Fibroblast of lung (primary cell): Measurements from ENCODE around the gene LSS. TPM values are rescaled to one million over a fixed set of nuclear protein-coding genes. Genes with fewer than 3 reads are reported as not detected.

Source experiments
- DNase-seq, 2 donors: peaks; one replicate each; pipeline versions ENCODE4 v3.0.0 to v3.0.0-alpha.2; 2010; ENCODE audit warnings: low read depth in 2 of 2
- H2AFZ ChIP-seq: 2 replicates; pipeline ENCODE4 v1.5.1; 2012; ENCODE audit warnings: low read length, control low read depth, inconsistent platforms
- H3K27ac ChIP-seq: 2 replicates; pipeline ENCODE4 v1.5.1; 2011; ENCODE audit warnings: low read length, control low read depth; ENCODE audit not compliant: insufficient read depth
- H3K27me3 ChIP-seq: 2 replicates; pipeline ENCODE4 v1.5.1; 2011; ENCODE audit warnings: mild to moderate bottlenecking, low read length; ENCODE audit not compliant: control insufficient read depth, insufficient read depth
- H3K36me3 ChIP-seq: 2 replicates; pipeline ENCODE4 v1.5.1; 2011; ENCODE audit warnings: low read length; ENCODE audit not compliant: control insufficient read depth, insufficient read depth
- H3K4me1 ChIP-seq: 2 replicates; pipeline ENCODE4 v1.5.1; 2011; ENCODE audit warnings: low read length; ENCODE audit not compliant: control insufficient read depth, insufficient read depth; ENCODE audit errors: extremely low read depth
- H3K4me2 ChIP-seq: 2 replicates; pipeline ENCODE4 v1.5.1; 2011; ENCODE audit warnings: low read length, control low read depth; ENCODE audit not compliant: insufficient read depth; ENCODE audit errors: extremely low read depth
- H3K4me3 ChIP-seq, 4 experiments: fragments of 200-600 bp in 1 of 4; sonication (generic) in 1 of 4; replicated peaks in 1 of 4; 2 replicates each; pipeline ENCODE4 v1.5.1; 2011 to 2016; ENCODE audit warnings: low read length in 4 of 4, low read depth in 3 of 4, mild to moderate bottlenecking in 3 of 4, control low read depth in 2 of 4, inconsistent platforms in 1 of 4, mixed read lengths in 1 of 4; ENCODE audit not compliant: insufficient read depth in 1 of 4; ENCODE audit errors: control extremely low read depth in 1 of 4
- H3K79me2 ChIP-seq: 2 replicates; pipeline ENCODE4 v1.5.1; 2012; ENCODE audit warnings: mild to moderate bottlenecking, low read length, inconsistent platforms; ENCODE audit not compliant: control insufficient read depth, insufficient read depth
- H3K9ac ChIP-seq: 2 replicates; pipeline ENCODE4 v1.5.1; 2011; ENCODE audit warnings: mild to moderate bottlenecking, low read length, control low read depth; ENCODE audit not compliant: insufficient read depth
- H3K9me3 ChIP-seq: 2 replicates; pipeline ENCODE4 v1.5.1; 2012; ENCODE audit warnings: low read depth, low read length; ENCODE audit not compliant: control insufficient read depth, insufficient read depth
- H4K20me1 ChIP-seq: 2 replicates; pipeline ENCODE4 v1.5.1; 2011; ENCODE audit warnings: low read length; ENCODE audit not compliant: control insufficient read depth, insufficient read depth; ENCODE audit errors: extremely low read depth
- EZH2 ChIP-seq: IDR thresholded peaks from 2 replicates; pipeline ENCODE4 v1.5.1; 2012; ENCODE audit warnings: low read length, control low read depth, mild to moderate bottlenecking; ENCODE audit errors: missing control alignments
- polyA plus RNA-seq, 2 donors: library from polyadenylated mRNA; depleted of rRNA in 1 of 2; stranded (reverse) in 1 of 2; unstranded in 1 of 2; fragments of >200 nt; gene quantifications; 2 replicates each; pipeline ENCODE4 v1.2.1, GENCODE V29; 2011 to 2012; ENCODE audit warnings: missing spikeins in 1 of 2
- total RNA-seq: library from RNA; depleted of rRNA; stranded (reverse); fragments of >200 nt; gene quantifications from 2 replicates; pipeline ENCODE4 v1.2.1, GENCODE V29; 2014
- TF ChIP-seq, protein P1 (sequence below), 2 donors: IDR thresholded peaks in 1 of 2; conservative IDR thresholded peaks in 1 of 2; 1 replicate in 1 of 2; 2 replicates in 1 of 2; pipeline ENCODE4 v1.5.1; 2011 to 2012; ENCODE audit warnings: low read length in 2 of 2, control low read depth in 1 of 2, inconsistent platforms in 1 of 2, low read depth in 1 of 2, mild to moderate bottlenecking in 1 of 2

The LSS gene
- total and polyA plus RNA-seq, 2 donors (not counting 1 experiment from before 2014, with no cell fraction given) = 97.6 to 252 TPM

DNA sequence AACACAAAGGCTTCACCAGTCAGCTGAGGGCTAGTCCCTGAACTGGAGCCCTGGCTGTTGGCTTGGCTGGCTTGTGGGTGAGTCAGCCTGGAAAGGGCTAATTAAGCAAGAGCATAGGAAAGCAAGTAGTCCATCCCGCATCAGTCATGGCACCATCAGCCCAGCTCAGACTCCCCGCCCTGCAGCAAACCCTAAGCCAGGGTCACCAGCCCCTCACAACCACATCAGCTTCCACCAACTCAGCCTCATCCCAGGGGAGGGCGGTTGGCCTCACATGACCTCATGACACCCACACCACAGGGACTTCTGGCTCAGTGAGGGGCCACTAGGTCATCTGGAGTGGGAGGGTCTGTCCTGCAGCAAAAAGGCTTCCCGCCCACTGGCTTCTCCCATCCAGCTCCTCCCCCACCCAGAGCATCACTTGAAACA lies 37.3 kb downstream of the LSS start:
- Histone ChIP-seq H3K27ac (no peak overlapping the region), H3K36me3 (peaks cover 44% of the 10 kb centered on the region), H3K9ac (no peak overlapping the region), H3K4me2 (no peak overlapping the region), H3K4me3 (no peak overlapping the region), H4K20me1 (no peaks in the 10 kb centered on the region), H3K4me1 (peaks cover 21% of the 10 kb centered on the region), H2AFZ (no peak overlapping the region), H3K79me2 (no peaks in the 10 kb centered on the region), H3K9me3 (no peaks in the 10 kb centered on the region), H3K27me3 (no peaks in the 10 kb centered on the region)
- peak; percentile 79 to 88 for DNase-seq
- TF ChIP-seq EZH2 = no peak
- TF ChIP-seq, protein P1, sequence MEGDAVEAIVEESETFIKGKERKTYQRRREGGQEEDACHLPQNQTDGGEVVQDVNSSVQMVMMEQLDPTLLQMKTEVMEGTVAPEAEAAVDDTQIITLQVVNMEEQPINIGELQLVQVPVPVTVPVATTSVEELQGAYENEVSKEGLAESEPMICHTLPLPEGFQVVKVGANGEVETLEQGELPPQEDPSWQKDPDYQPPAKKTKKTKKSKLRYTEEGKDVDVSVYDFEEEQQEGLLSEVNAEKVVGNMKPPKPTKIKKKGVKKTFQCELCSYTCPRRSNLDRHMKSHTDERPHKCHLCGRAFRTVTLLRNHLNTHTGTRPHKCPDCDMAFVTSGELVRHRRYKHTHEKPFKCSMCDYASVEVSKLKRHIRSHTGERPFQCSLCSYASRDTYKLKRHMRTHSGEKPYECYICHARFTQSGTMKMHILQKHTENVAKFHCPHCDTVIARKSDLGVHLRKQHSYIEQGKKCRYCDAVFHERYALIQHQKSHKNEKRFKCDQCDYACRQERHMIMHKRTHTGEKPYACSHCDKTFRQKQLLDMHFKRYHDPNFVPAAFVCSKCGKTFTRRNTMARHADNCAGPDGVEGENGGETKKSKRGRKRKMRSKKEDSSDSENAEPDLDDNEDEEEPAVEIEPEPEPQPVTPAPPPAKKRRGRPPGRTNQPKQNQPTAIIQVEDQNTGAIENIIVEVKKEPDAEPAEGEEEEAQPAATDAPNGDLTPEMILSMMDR (conservative IDR thresholded peaks at IDR 0.05 in 1 of 2, IDR thresholded peaks at IDR 0.05 in 1 of 2; ENCODE audit: low read depth in 1 of 2, low read length in 2 of 2) = no peak

- peak overlapping the region; percentile 14 for H3K27ac ChIP-seq
- H3K27me3 ChIP-seq = no peaks in the 10 kb centered on the region
- TF ChIP-seq, protein P1 (conservative IDR thresholded peaks at IDR 0.05 in 1 of 2, IDR thresholded peaks at IDR 0.05 in 1 of 2; ENCODE audit: low read depth in 1 of 2, low read length in 2 of 2) = no peak
- TF ChIP-seq EZH2 = no peak
- H3K9me3 ChIP-seq = no peaks in the 10 kb centered on the region
- peaks cover 37% of the 10 kb centered on the region for H3K36me3 ChIP-seq
- H3K4me1 ChIP-seq = peaks cover 21% of the 10 kb centered on the region
- no peak for DNase-seq
- peak overlapping the region; percentile 27 for H3K9ac ChIP-seq
- no peak overlapping the region for H2AFZ ChIP-seq
- H3K4me2 ChIP-seq = no peak overlapping the region
- no peak overlapping the region for H3K4me3 ChIP-seq
- H4K20me1 ChIP-seq = no peaks in the 10 kb centered on the region
- no peaks in the 10 kb centered on the region for H3K79me2 ChIP-seq
Measured at GRCh38 chr21:46190491-46191131, 38.0 kb downstream of the LSS start.

DNA sequence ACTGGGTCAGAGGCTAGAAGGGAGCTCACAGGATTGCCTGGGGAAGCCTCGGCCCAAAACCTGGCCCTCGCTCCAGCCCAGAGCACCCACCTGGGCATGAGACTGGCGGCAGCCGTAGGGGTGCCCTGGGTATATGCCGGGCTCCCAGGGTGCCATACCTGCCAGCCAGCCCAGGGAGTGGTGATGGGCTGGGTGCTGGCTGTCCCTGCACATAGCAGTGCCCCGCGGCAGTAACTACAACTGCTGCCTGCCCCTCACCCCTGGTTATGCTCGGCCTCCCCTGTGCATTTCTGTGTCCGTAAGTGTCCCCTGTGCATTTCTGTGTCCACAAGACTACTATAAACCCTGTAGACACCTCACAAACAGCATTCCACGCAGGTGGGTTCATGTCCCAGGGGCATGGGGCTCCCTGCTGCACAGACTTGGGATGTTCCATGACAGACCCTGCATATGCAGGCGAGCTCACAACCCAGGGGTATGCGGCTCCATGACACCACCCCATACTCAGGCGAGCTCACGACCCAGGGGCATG lies 38.5 kb downstream of the LSS start:
- no peaks in the 10 kb centered on the region for H3K27me3 ChIP-seq
- no peak overlapping the region for H3K4me3 ChIP-seq
- peaks cover 23% of the 10 kb centered on the region for H3K4me1 ChIP-seq
- no peak overlapping the region for H3K27ac ChIP-seq
- no peak overlapping the region for H2AFZ ChIP-seq
- no peaks in the 10 kb centered on the region for H4K20me1 ChIP-seq
- no peaks in the 10 kb centered on the region for H3K79me2 ChIP-seq
- H3K36me3 ChIP-seq = peaks cover 35% of the 10 kb centered on the region
- H3K9ac ChIP-seq = no peak overlapping the region
- H3K4me2 ChIP-seq = no peak overlapping the region
- DNase-seq = no peak
- no peak for TF ChIP-seq EZH2
- TF ChIP-seq, protein P1 (conservative IDR thresholded peaks at IDR 0.05 in 1 of 2, IDR thresholded peaks at IDR 0.05 in 1 of 2; ENCODE audit: low read depth in 1 of 2, low read length in 2 of 2) = no peak
- no peaks in the 10 kb centered on the region for H3K9me3 ChIP-seq
